Ishikawa (cell line): ENCODE measurements around the gene NR2E1.

ENCODE experiments used
- CREB1 ChIP-seq: IDR thresholded peaks from 2 replicates; pipeline ENCODE4 v1.6.1; 2012; ENCODE audit warnings: low read depth
- TAF1 ChIP-seq: IDR thresholded peaks from 2 replicates; pipeline ENCODE4 v1.6.1; 2012; ENCODE audit warnings: low read depth, mild to moderate bottlenecking
- ZBTB7A ChIP-seq: IDR thresholded peaks from 2 replicates; pipeline ENCODE4 v1.6.1; 2012; ENCODE audit warnings: low read depth
- TF ChIP-seq, protein P1 (sequence below): IDR thresholded peaks from 2 replicates; pipeline ENCODE4 v1.6.1; 2012

Gene NR2E1

DNA sequence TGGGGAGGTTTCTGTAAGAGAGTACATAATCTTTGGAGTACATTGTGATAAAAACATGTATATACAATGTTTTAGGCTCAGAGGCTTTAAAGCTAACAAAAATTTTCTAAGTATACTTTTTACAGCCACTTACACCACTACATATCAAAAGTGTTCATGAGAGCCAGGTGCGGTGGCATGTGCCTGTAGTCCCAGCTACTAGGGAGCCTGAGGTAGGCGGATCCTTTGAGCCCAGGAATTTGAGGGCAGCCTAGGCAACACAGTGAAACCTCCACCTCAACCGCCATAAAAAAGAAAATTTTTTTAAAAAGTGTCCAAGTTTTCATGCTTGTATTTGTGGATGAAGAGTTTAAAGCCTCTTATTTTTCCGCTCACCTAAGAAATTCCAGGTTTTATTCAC is 72.5 kb downstream of the NR2E1 start:
- TF ChIP-seq CREB1 (no peak), TAF1 (no peak), ZBTB7A (no peak)
- TF ChIP-seq, protein P1, sequence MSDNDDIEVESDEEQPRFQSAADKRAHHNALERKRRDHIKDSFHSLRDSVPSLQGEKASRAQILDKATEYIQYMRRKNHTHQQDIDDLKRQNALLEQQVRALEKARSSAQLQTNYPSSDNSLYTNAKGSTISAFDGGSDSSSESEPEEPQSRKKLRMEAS, result no peak
